Measurements from ENCODE around the gene NLGN1.

NLGN1 gene

GRCh38 chr3:173699353-173699752 lies 301.8 kb downstream of the NLGN1 start:
- Histone ChIP-seq H3K36me3 (replicated peaks) (no peaks in the 10 kb centered on the region), H3K27ac (no peak overlapping the region), H3K4me3 (ENCODE audit: low read depth, low read length) (no peak overlapping the region), H3K27me3 (replicated peaks) (no peaks in the 10 kb centered on the region)
- TF ChIP-seq CTCF (IDR thresholded peaks at IDR 0.05; ENCODE audit: low read depth, low read length, missing control alignments): no peak
- in situ Hi-C loops (cut with HindIII; ENCODE audit: low pct_ligation_motif_present, low sequenced_read_pairs): no loop called here
- no peak for DNase-seq

- Histone ChIP-seq H3K36me3 (replicated peaks) (no peaks in the 10 kb centered on the region), H3K4me3 (ENCODE audit: low read depth, low read length) (no peak overlapping the region), H3K27ac (no peak overlapping the region), H3K27me3 (replicated peaks) (no peaks in the 10 kb centered on the region)
- DNase-seq: no peak
- TF ChIP-seq CTCF (IDR thresholded peaks at IDR 0.05; ENCODE audit: low read depth, low read length, missing control alignments): no peak
- in situ Hi-C loops (cut with HindIII; ENCODE audit: low pct_ligation_motif_present, low sequenced_read_pairs): no loop called here
Measured at GRCh38 chr3:173700336-173700735, 302.8 kb downstream of the NLGN1 start.

- TF ChIP-seq CTCF (IDR thresholded peaks at IDR 0.05; ENCODE audit: low read depth, low read length, missing control alignments): no peak
- no peak for DNase-seq
- H3K4me3 ChIP-seq (ENCODE audit: low read depth, low read length): no peak overlapping the region
- no peak overlapping the region for H3K27ac ChIP-seq
- H3K27me3 ChIP-seq (replicated peaks): no peaks in the 10 kb centered on the region
- no peaks in the 10 kb centered on the region for H3K36me3 ChIP-seq (replicated peaks)
- in situ Hi-C loops (cut with HindIII; ENCODE audit: low pct_ligation_motif_present, low sequenced_read_pairs): no loop called here
Measured at GRCh38 chr3:173702561-173702960, 305.0 kb downstream of the NLGN1 start.

GRCh38 chr3:173703771-173704170 lies 306.2 kb downstream of the NLGN1 start:
- in situ Hi-C loops (cut with HindIII; ENCODE audit: low pct_ligation_motif_present, low sequenced_read_pairs): no loop called here
- no peak for TF ChIP-seq CTCF (IDR thresholded peaks at IDR 0.05; ENCODE audit: low read depth, low read length, missing control alignments)

GRCh38 chr3:173706630-173707029 lies 309.1 kb downstream of the NLGN1 start:
- in situ Hi-C loops (cut with HindIII; ENCODE audit: low pct_ligation_motif_present, low sequenced_read_pairs): no loop called here
- Histone ChIP-seq H3K27me3 (replicated peaks) (no peaks in the 10 kb centered on the region), H3K36me3 (replicated peaks) (no peaks in the 10 kb centered on the region), H3K4me3 (ENCODE audit: low read depth, low read length) (no peak overlapping the region), H3K27ac (no peak overlapping the region)
- no peak for TF ChIP-seq CTCF (IDR thresholded peaks at IDR 0.05; ENCODE audit: low read depth, low read length, missing control alignments)
- no peak for DNase-seq

More at GRCh38 chr3:173703771-173704170, 306.2 kb downstream of the NLGN1 start:
- no peak overlapping the region for H3K27ac ChIP-seq
- no peaks in the 10 kb centered on the region for H3K36me3 ChIP-seq (replicated peaks)
- no peaks in the 10 kb centered on the region for H3K27me3 ChIP-seq (replicated peaks)
- H3K4me3 ChIP-seq (ENCODE audit: low read depth, low read length): no peak overlapping the region
- no peak for DNase-seq

GRCh38 chr3:173708191-173708590 lies 310.6 kb downstream of the NLGN1 start:
- H3K27ac ChIP-seq: no peak overlapping the region
- in situ Hi-C loops (cut with HindIII; ENCODE audit: low pct_ligation_motif_present, low sequenced_read_pairs): no loop called here
- H3K27me3 ChIP-seq (replicated peaks): no peaks in the 10 kb centered on the region
- no peaks in the 10 kb centered on the region for H3K36me3 ChIP-seq (replicated peaks)
- DNase-seq: no peak
- no peak overlapping the region for H3K4me3 ChIP-seq (ENCODE audit: low read depth, low read length)
- no peak for TF ChIP-seq CTCF (IDR thresholded peaks at IDR 0.05; ENCODE audit: low read depth, low read length, missing control alignments)

All from brain microvascular endothelial cell (primary cell).